ENCODE measurements around the gene GNAZ.

- TF ChIP-seq CTCF (IDR thresholded peaks at IDR 0.05) (no peak), POLR2A (IDR thresholded peaks at IDR 0.05) (no peak)
Measured at GRCh38 chr22:23102776-23103175, 32.5 kb downstream of the GNAZ start.

Data from esophagus squamous epithelium (tissue), 4 donors.